ENCODE results near the gene IL23A. TPM values are rescaled to one million over a fixed set of nuclear protein-coding genes. Genes with fewer than 3 reads are reported as not detected.
A peak's percentile ranks its signal among the peaks of the same experiment; 100 is the strongest.

IL23A gene
- total RNA-seq, 3 donors from 2014 or later: 0.55 TPM; not detected in 2

GRCh38 chr12:56348776-56349175, 10.1 kb downstream of the IL23A start:
- H3K4me3 ChIP-seq: no peak overlapping the region
- TF ChIP-seq CTCF (IDR thresholded peaks at IDR 0.05): no peak
- H3K4me1 ChIP-seq (ENCODE audit: low read depth): no peaks in the 10 kb centered on the region
- H3K36me3 ChIP-seq (ENCODE audit: low read depth): peaks cover 20% of the 10 kb centered on the region
- intact Hi-C loops (cut with DNase I, micrococcal nuclease): no loop called here
- no peaks in the 10 kb centered on the region for H3K9me3 ChIP-seq
- ATAC-seq: no peak
- DNase-seq: no peak

GRCh38 chr12:56350662-56351061, 12.0 kb downstream of the IL23A start:
- no peak overlapping the region for H3K4me3 ChIP-seq
- TF ChIP-seq CTCF (IDR thresholded peaks at IDR 0.05): no peak
- ATAC-seq: no peak
- no peaks in the 10 kb centered on the region for H3K9me3 ChIP-seq
- intact Hi-C loops (cut with DNase I, micrococcal nuclease): no loop called here
- H3K4me1 ChIP-seq (ENCODE audit: low read depth): no peaks in the 10 kb centered on the region
- H3K36me3 ChIP-seq (ENCODE audit: low read depth): peaks cover 20% of the 10 kb centered on the region
- no peak for DNase-seq

GRCh38 chr12:56351325-56351724, 12.6 kb downstream of the IL23A start:
- Histone ChIP-seq H3K4me1 (ENCODE audit: low read depth) (no peaks in the 10 kb centered on the region), H3K9me3 (no peaks in the 10 kb centered on the region), H3K4me3 (no peak overlapping the region), H3K36me3 (ENCODE audit: low read depth) (peaks cover 20% of the 10 kb centered on the region)
- no peak for TF ChIP-seq CTCF (IDR thresholded peaks at IDR 0.05)
- DNase-seq (no peak), ATAC-seq (no peak)
- intact Hi-C loops (cut with DNase I, micrococcal nuclease): no loop called here

- intact Hi-C loops (cut with DNase I, micrococcal nuclease): no loop called here
- DNase-seq: peak in 1 of 3 donors; percentile 23
- TF ChIP-seq CTCF (IDR thresholded peaks at IDR 0.05): no peak
- peaks cover 10% of the 10 kb centered on the region for H3K4me1 ChIP-seq (ENCODE audit: low read depth)
- H3K4me3 ChIP-seq: no peak overlapping the region
- no peaks in the 10 kb centered on the region for H3K36me3 ChIP-seq (ENCODE audit: low read depth)
- no peak for ATAC-seq
- H3K9me3 ChIP-seq: no peaks in the 10 kb centered on the region
These were observed 20.3 kb downstream of the IL23A start for GRCh38 chr12:56358836-56359532.

- peak; percentile 98 for ATAC-seq
- peak; percentile 20 for TF ChIP-seq CTCF (IDR thresholded peaks at IDR 0.05)
- Histone ChIP-seq H3K4me3 (peak within 1 kb of the TSS; percentile 51), H3K4me1 (ENCODE audit: low read depth) (peaks cover 10% of the 10 kb centered on the region), H3K36me3 (ENCODE audit: low read depth) (no peaks in the 10 kb centered on the region), H3K9me3 (no peaks in the 10 kb centered on the region)
- intact Hi-C loops (cut with DNase I, micrococcal nuclease): no loop called here
- peak; percentile 99 to 100 (median 99) for DNase-seq
These were observed 21.4 kb downstream of the IL23A start, which contains the start of gene STAT2 for GRCh38 chr12:56359851-56360767. TSS of gene STAT2 (minus strand) at chr12:56360107. CDS start at chr12:56356571, 3,536 bp downstream.

Measured in mucosa of descending colon (tissue), 3 donors.